H1 (cell line): ENCODE measurements around the gene ING4. TPM values are rescaled to one million over a fixed set of nuclear protein-coding genes. Genes with fewer than 3 reads are reported as not detected.

Experiments used
- BACH1 ChIP-seq: IDR thresholded peaks from 2 replicates; pipeline ENCODE4 v1.6.1; 2012; ENCODE audit warnings: low read length, improper control_type of control experiment
- BRCA1 ChIP-seq: IDR thresholded peaks from 2 replicates; pipeline ENCODE4 v1.6.1; 2012; ENCODE audit warnings: low read depth, low read length, improper control_type of control experiment
- CEBPB ChIP-seq: IDR thresholded peaks from 2 replicates; pipeline ENCODE4 v1.6.1; 2012; ENCODE audit warnings: low read depth, low read length
- CHD1 ChIP-seq: IDR thresholded peaks from 2 replicates; pipeline ENCODE4 v1.6.1; 2012; ENCODE audit warnings: low read depth, low read length, improper control_type of control experiment
- CHD2 ChIP-seq: IDR thresholded peaks from 2 replicates; pipeline ENCODE4 v1.6.1; 2012; ENCODE audit warnings: low read length, improper control_type of control experiment
- CTBP2 ChIP-seq: IDR thresholded peaks from 2 replicates; pipeline ENCODE4 v1.7.0; 2011; ENCODE audit warnings: borderline replicate concordance, mild to moderate bottlenecking, moderate library complexity, mixed read lengths, low read length; ENCODE audit not compliant: insufficient read depth, insufficient read length
- GTF2F1 ChIP-seq: IDR thresholded peaks from 2 replicates; pipeline ENCODE4 v1.6.1; 2012; ENCODE audit warnings: low read depth, low read length, improper control_type of control experiment, borderline replicate concordance
- NRF1 ChIP-seq: IDR thresholded peaks from 2 replicates; pipeline ENCODE4 v1.6.1; 2011; ENCODE audit warnings: mild to moderate bottlenecking, low read depth, low read length, improper control_type of control experiment
- PHF8 ChIP-seq: fragments of 200-600 bp; sonication (generic); conservative IDR thresholded peaks from 2 replicates; pipeline ENCODE4 v1.7.1; 2012; ENCODE audit warnings: low read depth, mild to moderate bottlenecking, inconsistent platforms, low read length, moderate library complexity
- POLR2A ChIP-seq, 2 experiments: IDR thresholded peaks; 1 replicate in 1 of 2; 2 replicates in 1 of 2; pipeline ENCODE4 v1.6.1; 2011; ENCODE audit warnings: low read depth in 2 of 2, low read length in 2 of 2, mild to moderate bottlenecking in 2 of 2; ENCODE audit errors: control extremely low read depth in 1 of 2
- RAD21 ChIP-seq, 2 experiments: IDR thresholded peaks in 1 of 2; conservative IDR thresholded peaks in 1 of 2; 2 replicates each; pipeline ENCODE4 v1.6.1; 2011; ENCODE audit warnings: low read depth in 2 of 2, low read length in 2 of 2, improper control_type of control experiment in 1 of 2, inconsistent platforms in 1 of 2, mild to moderate bottlenecking in 1 of 2, moderate library complexity in 1 of 2
- RNF2 ChIP-seq: fragments of 200-900, 300-1000 bp; sonication (generic); IDR thresholded peaks from 2 replicates; pipeline ENCODE4 v1.7.1; 2016; ENCODE audit warnings: borderline replicate concordance, low read depth, mild to moderate bottlenecking, antibody characterized with exemption, low read length; ENCODE audit not compliant: poor library complexity, severe bottlenecking; ENCODE audit errors: missing control alignments
- SIX5 ChIP-seq: IDR thresholded peaks from 2 replicates; pipeline ENCODE4 v1.6.1; 2011; ENCODE audit warnings: mild to moderate bottlenecking, low read depth, low read length
- SP1 ChIP-seq: IDR thresholded peaks from 2 replicates; pipeline ENCODE4 v1.6.1; 2011; ENCODE audit warnings: low read depth, low read length
- SP4 ChIP-seq: IDR thresholded peaks from 2 replicates; pipeline ENCODE4 v1.6.1; 2012; ENCODE audit warnings: low read length, inconsistent platforms
- SRF ChIP-seq: IDR thresholded peaks from 2 replicates; pipeline ENCODE4 v1.6.1; 2011; ENCODE audit warnings: mild to moderate bottlenecking, low read depth, low read length, moderate library complexity
- SUZ12 ChIP-seq: fragments of 200-600 bp; sonication (generic); IDR thresholded peaks from 2 replicates; pipeline ENCODE4 v1.6.1; 2012; ENCODE audit warnings: mild to moderate bottlenecking, inconsistent platforms, low read length, moderate library complexity, mixed read lengths
- TEAD4 ChIP-seq: IDR thresholded peaks from 2 replicates; pipeline ENCODE4 v1.6.1; 2012; ENCODE audit warnings: low read depth, low read length, inconsistent platforms, mixed read lengths
- USF2 ChIP-seq: IDR thresholded peaks from 2 replicates; pipeline ENCODE4 v1.6.1; 2011; ENCODE audit warnings: low read length, improper control_type of control experiment
- polyA plus RNA-seq, 7 experiments: library from polyadenylated mRNA; depleted of rRNA in 3 of 7; stranded (reverse) in 5 of 7; unstranded in 2 of 7; fragments of >200 nt in 5 of 7; fragments of 200-250 nt in 2 of 7; gene quantifications; 1 replicate in 5 of 7; 2 replicates in 1 of 7; 4 replicates in 1 of 7; pipeline versions ENCODE4 v1.2.1 to v1.2.3, GENCODE V29; 2011 to 2013; ENCODE audit warnings: missing spikeins in 2 of 7, mixed read lengths in 2 of 7
- total RNA-seq: library from RNA; stranded (reverse); fragmentation: NEBNext Ultra II Directional; extraction: Animal tissue kit (Norgen Biotek cat#: 25700); gene quantifications from 2 replicates; pipeline ENCODE4 v1.2.1, GENCODE V29; 2021
- TF ChIP-seq, protein P1 (sequence below), 3 experiments: IDR thresholded peaks; 1 replicate in 2 of 3; 2 replicates in 1 of 3; pipeline versions ENCODE4 v1.5.1 to v1.6.1; 2011; ENCODE audit warnings: low read length in 3 of 3, mild to moderate bottlenecking in 3 of 3, inconsistent platforms in 2 of 3, low read depth in 1 of 3, moderate library complexity in 1 of 3; ENCODE audit not compliant: insufficient read depth in 1 of 3; ENCODE audit errors: control extremely low read depth in 1 of 3

Gene ING4
- total and polyA plus RNA-seq, 2 of the 8 experiments (the other 6 are each of a cell fraction or from before 2014, with no cell fraction given) = 22.9 to 28.6 TPM

DNA sequence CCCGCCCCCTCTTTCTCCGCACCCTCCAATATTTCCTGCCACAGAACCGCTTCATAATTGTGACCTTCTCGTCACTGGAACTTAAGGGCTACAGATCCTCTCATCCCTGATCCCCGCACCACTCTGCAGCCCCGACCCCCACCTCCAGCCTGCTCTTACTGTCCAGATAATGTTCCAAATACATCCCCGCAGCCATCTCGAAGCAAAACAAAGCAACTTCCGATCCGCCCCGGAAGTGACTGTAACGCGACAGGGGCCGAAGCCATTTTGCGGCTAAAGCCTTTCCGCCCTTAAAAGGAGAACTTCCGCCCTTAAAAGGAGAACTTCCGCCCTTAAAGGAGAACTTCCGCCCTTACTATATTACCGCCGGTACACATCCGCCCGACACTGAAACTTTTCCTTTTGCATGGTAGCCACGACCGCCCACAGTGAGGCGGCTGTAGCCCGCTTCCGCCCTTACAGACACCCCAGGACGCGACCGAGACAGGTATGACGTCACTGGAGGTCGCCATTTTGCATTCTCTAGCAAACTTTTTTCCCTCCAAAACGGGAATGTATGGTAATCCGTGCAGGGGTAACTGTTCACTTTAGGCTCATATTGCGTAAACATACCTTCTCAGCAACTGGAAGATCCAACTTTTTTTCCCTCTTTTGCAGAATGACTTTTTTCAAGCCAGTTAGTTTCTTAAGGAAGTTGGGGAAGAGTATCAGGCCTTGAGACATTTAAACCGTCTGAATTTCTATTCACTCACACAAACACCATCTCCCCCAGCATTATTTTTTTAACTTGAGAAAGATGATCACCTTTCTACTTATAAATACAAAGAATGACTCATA is at the start of gene ING4 (continued):
- TF ChIP-seq NRF1 (no peak), CTBP2 (peak; percentile 20), CHD1 (no peak), SP4 (peak; percentile 78; the same call in 1 of the 2 replicates), SRF (peak; percentile 94), BRCA1 (no peak), RAD21 (IDR thresholded peaks at IDR 0.05 in 1 of 2, conservative IDR thresholded peaks at IDR 0.05 in 1 of 2; ENCODE audit: low read depth in 2 of 2, low read length in 2 of 2) (no peak), BACH1 (no peak), GTF2F1 (peak; percentile 94; the same call in 1 of the 2 replicates), USF2 (no peak), SIX5 (peak; percentile 63), CEBPB (peak; percentile 67), RNF2 (no peak), SUZ12 (no peak), SP1 (no peak; the same call in 1 of the 2 replicates), TEAD4 (peak; percentile 68), PHF8 (peak; percentile 75), CHD2 (peak; percentile 37; the same call in 1 of the 2 replicates), POLR2A (IDR thresholded peaks at IDR 0.05; ENCODE audit: control extremely low read depth in 1 of 2, low read depth in 2 of 2, low read length in 2 of 2) (peak in 1 of 2 experiments; percentile 73; a peak in 2 of 3 replicates)
- TF ChIP-seq, protein P1, sequence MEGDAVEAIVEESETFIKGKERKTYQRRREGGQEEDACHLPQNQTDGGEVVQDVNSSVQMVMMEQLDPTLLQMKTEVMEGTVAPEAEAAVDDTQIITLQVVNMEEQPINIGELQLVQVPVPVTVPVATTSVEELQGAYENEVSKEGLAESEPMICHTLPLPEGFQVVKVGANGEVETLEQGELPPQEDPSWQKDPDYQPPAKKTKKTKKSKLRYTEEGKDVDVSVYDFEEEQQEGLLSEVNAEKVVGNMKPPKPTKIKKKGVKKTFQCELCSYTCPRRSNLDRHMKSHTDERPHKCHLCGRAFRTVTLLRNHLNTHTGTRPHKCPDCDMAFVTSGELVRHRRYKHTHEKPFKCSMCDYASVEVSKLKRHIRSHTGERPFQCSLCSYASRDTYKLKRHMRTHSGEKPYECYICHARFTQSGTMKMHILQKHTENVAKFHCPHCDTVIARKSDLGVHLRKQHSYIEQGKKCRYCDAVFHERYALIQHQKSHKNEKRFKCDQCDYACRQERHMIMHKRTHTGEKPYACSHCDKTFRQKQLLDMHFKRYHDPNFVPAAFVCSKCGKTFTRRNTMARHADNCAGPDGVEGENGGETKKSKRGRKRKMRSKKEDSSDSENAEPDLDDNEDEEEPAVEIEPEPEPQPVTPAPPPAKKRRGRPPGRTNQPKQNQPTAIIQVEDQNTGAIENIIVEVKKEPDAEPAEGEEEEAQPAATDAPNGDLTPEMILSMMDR (IDR thresholded peaks at IDR 0.05; ENCODE audit: control extremely low read depth in 1 of 3, insufficient read depth in 1 of 3, low read depth in 1 of 3, low read length in 3 of 3) = no peak
